ENCODE measurements around the gene CNDP1. TPM values are rescaled to one million over a fixed set of nuclear protein-coding genes. Genes with fewer than 3 reads are reported as not detected.

Gene CNDP1
- total and polyA plus RNA-seq, 4 donors: 0.09 to 21.1 (median 5.8) TPM

DNA sequence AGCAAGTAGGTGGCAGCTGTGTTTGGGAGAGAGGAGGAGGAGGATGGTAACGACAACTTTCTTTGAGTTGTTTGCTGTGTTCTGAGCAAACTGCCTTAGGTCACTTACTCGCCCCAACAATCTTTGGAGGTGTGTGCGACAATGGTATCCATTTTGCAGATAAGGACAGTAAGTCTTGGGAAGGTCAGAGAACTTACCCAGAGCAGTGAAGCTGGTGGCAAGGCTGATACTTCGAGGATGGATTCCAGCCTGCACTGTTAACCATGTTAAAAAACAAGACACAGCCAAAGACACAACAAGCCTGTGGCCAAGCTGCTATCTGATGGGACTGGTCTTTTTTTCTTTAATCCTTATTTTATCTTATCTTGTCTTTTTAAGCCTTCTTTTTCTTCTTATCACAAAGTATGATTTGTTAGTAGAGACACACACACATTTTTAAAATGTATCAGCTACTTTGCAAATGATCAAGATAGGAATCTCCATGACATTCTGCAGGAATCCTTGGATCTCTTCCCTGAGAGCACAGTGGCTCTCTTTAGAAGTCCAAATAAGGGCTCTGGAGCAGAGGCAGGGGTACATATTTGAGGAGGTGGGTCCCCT, 27.9 kb downstream of the CNDP1 start:
- WGBS: 90% methylated on average over 4 of the region's 4 CpGs
- Histone ChIP-seq H3K36me3 (ENCODE audit: control insufficient read depth in 4 of 4, insufficient read depth in 3 of 4, low read depth in 1 of 4, low read length in 3 of 4) (peaks cover 2 to 12% (median 4%) of the 10 kb centered on the region in 4 donors), H3K27me3 (ENCODE audit: control insufficient read depth in 4 of 4, insufficient read depth in 4 of 4, low read length in 3 of 4) (no peaks in the 10 kb centered on the region), H3K4me1 (ENCODE audit: control insufficient read depth in 4 of 4, insufficient read depth in 4 of 4, low read length in 3 of 4) (peaks cover 3 to 16% (median 8%) of the 10 kb centered on the region in 4 donors), H3K9ac (ENCODE audit: low read depth in 1 of 2, low read length in 2 of 2) (no peak overlapping the region), H3K27ac (ENCODE audit: low read depth in 1 of 2, low read length in 2 of 2) (no peak overlapping the region), H3K4me3 (ENCODE audit: low read depth in 1 of 3, low read length in 3 of 3) (no peak overlapping the region), H3K9me3 (ENCODE audit: control insufficient read depth in 4 of 4, low read length in 3 of 4) (no peaks in the 10 kb centered on the region)
- TF ChIP-seq RAD21 (IDR thresholded peaks at IDR 0.05) (no peak), HNF4A (conservative IDR thresholded peaks at IDR 0.05) (no peak), FOXA2 (IDR thresholded peaks at IDR 0.05) (no peak), GABPA (IDR thresholded peaks at IDR 0.05 in 1 of 2, conservative IDR thresholded peaks at IDR 0.05 in 1 of 2) (no peak), EGR1 (IDR thresholded peaks at IDR 0.05; ENCODE audit: low read depth in 2 of 2) (no peak)
- TF ChIP-seq, protein P1, sequence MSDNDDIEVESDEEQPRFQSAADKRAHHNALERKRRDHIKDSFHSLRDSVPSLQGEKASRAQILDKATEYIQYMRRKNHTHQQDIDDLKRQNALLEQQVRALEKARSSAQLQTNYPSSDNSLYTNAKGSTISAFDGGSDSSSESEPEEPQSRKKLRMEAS (IDR thresholded peaks at IDR 0.05): no peak
- TF ChIP-seq, protein P2, sequence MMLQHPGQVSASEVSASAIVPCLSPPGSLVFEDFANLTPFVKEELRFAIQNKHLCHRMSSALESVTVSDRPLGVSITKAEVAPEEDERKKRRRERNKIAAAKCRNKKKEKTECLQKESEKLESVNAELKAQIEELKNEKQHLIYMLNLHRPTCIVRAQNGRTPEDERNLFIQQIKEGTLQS (IDR thresholded peaks at IDR 0.05): no peak
- no peak for DNase-seq (ENCODE audit: low spot score)

DNA sequence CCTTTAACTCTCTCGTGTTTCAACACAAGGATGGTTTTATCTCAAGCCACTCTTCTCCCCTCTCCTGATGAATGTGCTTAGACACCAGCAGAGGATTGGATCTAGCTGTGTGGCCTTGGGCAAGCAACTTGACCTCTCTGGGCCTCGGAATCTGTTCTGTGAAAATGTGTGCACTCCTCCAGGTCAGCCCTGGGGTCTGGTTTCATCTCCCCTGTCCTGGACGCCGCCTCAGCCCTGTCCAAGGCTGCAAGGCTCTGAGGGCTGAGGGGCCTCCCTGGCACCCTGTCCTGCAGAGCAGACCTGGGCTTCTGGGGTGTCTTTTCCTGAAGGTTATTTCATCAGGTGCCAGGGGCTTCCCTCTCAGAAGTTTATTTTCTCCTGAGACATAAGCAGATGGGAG, 28.5 kb downstream of the CNDP1 start:
- Histone ChIP-seq H3K4me1 (ENCODE audit: control insufficient read depth in 4 of 4, insufficient read depth in 4 of 4, low read length in 3 of 4) (peaks cover 3 to 16% (median 8%) of the 10 kb centered on the region in 4 donors), H3K4me3 (ENCODE audit: low read depth in 1 of 3, low read length in 3 of 3) (no peak overlapping the region), H3K27me3 (ENCODE audit: control insufficient read depth in 4 of 4, insufficient read depth in 4 of 4, low read length in 3 of 4) (no peaks in the 10 kb centered on the region), H3K27ac (ENCODE audit: low read depth in 1 of 2, low read length in 2 of 2) (no peak overlapping the region), H3K9ac (ENCODE audit: low read depth in 1 of 2, low read length in 2 of 2) (no peak overlapping the region), H3K9me3 (ENCODE audit: control insufficient read depth in 4 of 4, low read length in 3 of 4) (no peaks in the 10 kb centered on the region), H3K36me3 (ENCODE audit: control insufficient read depth in 4 of 4, insufficient read depth in 3 of 4, low read depth in 1 of 4, low read length in 3 of 4) (peaks cover 2 to 12% (median 4%) of the 10 kb centered on the region in 4 donors)
- no peak for DNase-seq (ENCODE audit: low spot score)
- 88% methylated on average over 4 of the region's 4 CpGs for WGBS
- TF ChIP-seq, protein P2 (IDR thresholded peaks at IDR 0.05): no peak
- TF ChIP-seq TAF1 (conservative IDR thresholded peaks at IDR 0.05) (no peak), HNF4A (conservative IDR thresholded peaks at IDR 0.05) (no peak), NR2F2 (IDR thresholded peaks at IDR 0.05) (no peak)
- TF ChIP-seq, protein P3, sequence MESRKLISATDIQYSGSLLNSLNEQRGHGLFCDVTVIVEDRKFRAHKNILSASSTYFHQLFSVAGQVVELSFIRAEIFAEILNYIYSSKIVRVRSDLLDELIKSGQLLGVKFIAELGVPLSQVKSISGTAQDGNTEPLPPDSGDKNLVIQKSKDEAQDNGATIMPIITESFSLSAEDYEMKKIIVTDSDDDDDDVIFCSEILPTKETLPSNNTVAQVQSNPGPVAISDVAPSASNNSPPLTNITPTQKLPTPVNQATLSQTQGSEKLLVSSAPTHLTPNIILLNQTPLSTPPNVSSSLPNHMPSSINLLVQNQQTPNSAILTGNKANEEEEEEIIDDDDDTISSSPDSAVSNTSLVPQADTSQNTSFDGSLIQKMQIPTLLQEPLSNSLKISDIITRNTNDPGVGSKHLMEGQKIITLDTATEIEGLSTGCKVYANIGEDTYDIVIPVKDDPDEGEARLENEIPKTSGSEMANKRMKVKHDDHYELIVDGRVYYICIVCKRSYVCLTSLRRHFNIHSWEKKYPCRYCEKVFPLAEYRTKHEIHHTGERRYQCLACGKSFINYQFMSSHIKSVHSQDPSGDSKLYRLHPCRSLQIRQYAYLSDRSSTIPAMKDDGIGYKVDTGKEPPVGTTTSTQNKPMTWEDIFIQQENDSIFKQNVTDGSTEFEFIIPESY (IDR thresholded peaks at IDR 0.05): no peak

DNA sequence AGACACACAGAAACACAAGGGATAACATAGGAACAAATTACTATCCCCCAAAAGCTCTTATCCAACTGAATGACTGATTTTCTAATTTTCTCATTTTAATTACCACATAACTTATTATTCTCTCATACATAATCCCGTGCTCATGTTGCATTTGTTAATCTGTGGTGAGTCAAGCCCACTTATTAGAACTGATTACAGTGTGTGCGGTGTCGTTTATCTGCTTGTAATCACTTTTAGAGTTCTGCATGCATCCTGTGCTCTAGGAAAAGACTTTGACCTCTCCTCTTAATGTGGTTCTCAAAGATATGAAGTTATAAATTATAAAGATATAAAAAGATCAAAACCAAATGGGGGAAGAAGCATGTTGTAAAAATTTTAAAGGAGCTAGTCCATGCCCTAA, 29.7 kb downstream of the CNDP1 start:
- H3K9ac ChIP-seq (ENCODE audit: low read depth in 1 of 2, low read length in 2 of 2): no peak overlapping the region
- peaks cover 2 to 10% (median 4%) of the 10 kb centered on the region in 4 donors for H3K36me3 ChIP-seq (ENCODE audit: control insufficient read depth in 4 of 4, insufficient read depth in 3 of 4, low read depth in 1 of 4, low read length in 3 of 4)
- no peak for DNase-seq (ENCODE audit: low spot score)
- H3K27me3 ChIP-seq (ENCODE audit: control insufficient read depth in 4 of 4, insufficient read depth in 4 of 4, low read length in 3 of 4): no peaks in the 10 kb centered on the region
- whole genome bisulfite sequencing: 35% methylated on average over 3 of the region's 3 CpGs
- H3K4me1 ChIP-seq (ENCODE audit: control insufficient read depth in 4 of 4, insufficient read depth in 4 of 4, low read length in 3 of 4): peaks cover 3 to 16% (median 8%) of the 10 kb centered on the region in 4 donors
- no peak overlapping the region for H3K27ac ChIP-seq (ENCODE audit: low read depth in 1 of 2, low read length in 2 of 2)
- H3K9me3 ChIP-seq (ENCODE audit: control insufficient read depth in 4 of 4, low read length in 3 of 4): no peaks in the 10 kb centered on the region
- H3K4me3 ChIP-seq (ENCODE audit: low read depth in 1 of 3, low read length in 3 of 3): no peak overlapping the region
- TF ChIP-seq, protein P4, sequence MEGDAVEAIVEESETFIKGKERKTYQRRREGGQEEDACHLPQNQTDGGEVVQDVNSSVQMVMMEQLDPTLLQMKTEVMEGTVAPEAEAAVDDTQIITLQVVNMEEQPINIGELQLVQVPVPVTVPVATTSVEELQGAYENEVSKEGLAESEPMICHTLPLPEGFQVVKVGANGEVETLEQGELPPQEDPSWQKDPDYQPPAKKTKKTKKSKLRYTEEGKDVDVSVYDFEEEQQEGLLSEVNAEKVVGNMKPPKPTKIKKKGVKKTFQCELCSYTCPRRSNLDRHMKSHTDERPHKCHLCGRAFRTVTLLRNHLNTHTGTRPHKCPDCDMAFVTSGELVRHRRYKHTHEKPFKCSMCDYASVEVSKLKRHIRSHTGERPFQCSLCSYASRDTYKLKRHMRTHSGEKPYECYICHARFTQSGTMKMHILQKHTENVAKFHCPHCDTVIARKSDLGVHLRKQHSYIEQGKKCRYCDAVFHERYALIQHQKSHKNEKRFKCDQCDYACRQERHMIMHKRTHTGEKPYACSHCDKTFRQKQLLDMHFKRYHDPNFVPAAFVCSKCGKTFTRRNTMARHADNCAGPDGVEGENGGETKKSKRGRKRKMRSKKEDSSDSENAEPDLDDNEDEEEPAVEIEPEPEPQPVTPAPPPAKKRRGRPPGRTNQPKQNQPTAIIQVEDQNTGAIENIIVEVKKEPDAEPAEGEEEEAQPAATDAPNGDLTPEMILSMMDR (IDR thresholded peaks at IDR 0.05; ENCODE audit: low read depth, low read length, missing input control): no peak
- TF ChIP-seq JUND (IDR thresholded peaks at IDR 0.05) (no peak), GABPA (IDR thresholded peaks at IDR 0.05 in 1 of 2, conservative IDR thresholded peaks at IDR 0.05 in 1 of 2) (no peak), HNF4A (conservative IDR thresholded peaks at IDR 0.05) (no peak), SP1 (IDR thresholded peaks at IDR 0.05) (no peak), TAF1 (conservative IDR thresholded peaks at IDR 0.05) (no peak), YY1 (IDR thresholded peaks at IDR 0.05) (no peak), RAD21 (IDR thresholded peaks at IDR 0.05) (no peak), FOXA1 (IDR thresholded peaks at IDR 0.05) (no peak), RXRA (IDR thresholded peaks at IDR 0.05) (no peak), FOXA2 (IDR thresholded peaks at IDR 0.05) (no peak), EGR1 (IDR thresholded peaks at IDR 0.05; ENCODE audit: low read depth in 2 of 2) (no peak)
- TF ChIP-seq, protein P3 (IDR thresholded peaks at IDR 0.05): no peak
- TF ChIP-seq, protein P1 (IDR thresholded peaks at IDR 0.05): no peak
